HCT116 (cell line): ENCODE data around the gene G3BP1. TPM values are rescaled to one million over a fixed set of nuclear protein-coding genes. Genes with fewer than 3 reads are reported as not detected.

Source experiments
- ATAC-seq: fragments of 200-7000 bp; cut with Tn5 transposase; 2 replicates; pipeline ENCODE4 v1.9.1; 2020; ENCODE audit warnings: mild to moderate bottlenecking, moderate library complexity
- BruUV-seq: library from RNA; stranded (reverse); fragments of 400-500 nt; replicated peaks from 2 replicates; lab custom pipeline; 2021; lab: Mats Ljungman, UMichigan
- CTCF ChIA-PET: fragments of 300-600 bp; sonication (Branson Sonifier 250); formaldehyde crosslinking; loops from one replicate; lab custom pipeline; 2021; ENCODE audit warnings: antibody characterized with exemption; lab: Charles Lee
- POLR2A ChIA-PET: fragments of 300-600, 350-600 bp; sonication (Branson Sonifier 250); formaldehyde crosslinking; loops from one replicate; lab custom pipeline; 2021; ENCODE audit warnings: antibody characterized with exemption; lab: Charles Lee
- RAD21 ChIA-PET, 2 experiments: fragments of 300-600 bp; sonication (Branson Sonifier 250); formaldehyde crosslinking; loops; one replicate each; lab custom pipeline; 2023; ENCODE audit warnings: low total read pairs in 2 of 2; ENCODE audit not compliant: uncharacterized antibody in 2 of 2, unreplicated experiment in 2 of 2, low non-redundant PET in 1 of 2; lab: Charles Lee
- DNase-seq: peaks from one replicate; pipeline ENCODE4 v3.0.0-alpha.2; 2010; ENCODE audit warnings: low read depth, low spot score
- H2AFZ ChIP-seq: fragments of 200-600 bp; shearing (Covaris generic), sonication (generic); 2 replicates; pipeline ENCODE4 v1.6.1; 2017; ENCODE audit warnings: low read depth, mixed run types, mixed read lengths, antibody characterized with exemption, low read length; ENCODE audit not compliant: poor library complexity, severe bottlenecking
- H3K27ac ChIP-seq: 2 replicates; pipeline ENCODE4 v1.5.1; 2012; ENCODE audit warnings: low read depth, low read length
- H3K27me3 ChIP-seq: fragments of 200-600 bp; sonication (generic); 2 replicates; pipeline ENCODE4 v1.6.1; 2016; ENCODE audit warnings: mixed run types, low read length, mixed read lengths; ENCODE audit not compliant: insufficient read depth
- H3K36me3 ChIP-seq, 2 experiments: fragments of 200-500 bp in 1 of 2; fragments of 200-600 bp in 1 of 2; sonication (Bioruptor generic) in 1 of 2; sonication (generic) in 1 of 2; 2 replicates each; pipeline versions ENCODE4 v1.5.1 to v1.6.1; 2014 to 2016; ENCODE audit warnings: low read length in 2 of 2, inconsistent platforms in 1 of 2, mixed read lengths in 1 of 2, mixed run types in 1 of 2; ENCODE audit not compliant: insufficient read depth in 2 of 2, control insufficient read depth in 1 of 2
- H3K4me1 ChIP-seq, 2 experiments: fragments of 200-600 bp in 1 of 2; sonication (generic) in 1 of 2; 2 replicates each; pipeline versions ENCODE4 v1.5.1 to v1.6.1; 2012 to 2017; ENCODE audit warnings: low read length in 2 of 2, inconsistent platforms in 1 of 2, mild to moderate bottlenecking in 1 of 2, mixed read lengths in 1 of 2, mixed run types in 1 of 2, moderate library complexity in 1 of 2; ENCODE audit not compliant: insufficient read depth in 2 of 2, control insufficient read depth in 1 of 2
- H3K4me2 ChIP-seq: fragments of 200-600 bp; sonication (generic); 2 replicates; pipeline ENCODE4 v1.6.1; 2017; ENCODE audit warnings: mixed run types, low read length, mixed read lengths
- H3K4me3 ChIP-seq, 2 experiments: fragments of 200-600 bp in 1 of 2; sonication (generic) in 1 of 2; replicated peaks in 1 of 2; 2 replicates each; pipeline ENCODE4 v1.5.1; 2011 to 2016; ENCODE audit warnings: low read length in 2 of 2, control low read depth in 1 of 2, low read depth in 1 of 2, mild to moderate bottlenecking in 1 of 2, mixed read lengths in 1 of 2, mixed run types in 1 of 2
- H3K79me2 ChIP-seq: fragments of 200-600 bp; sonication (generic); 2 replicates; pipeline ENCODE4 v1.6.1; 2017; ENCODE audit warnings: mild to moderate bottlenecking, mixed run types, low read length, moderate library complexity, mixed read lengths; ENCODE audit not compliant: insufficient read depth
- H3K9ac ChIP-seq: fragments of 200-600 bp; sonication (generic); 2 replicates; pipeline ENCODE4 v1.6.1; 2016; ENCODE audit warnings: low read length, mixed read lengths
- H3K9me2 ChIP-seq: fragments of 200-600 bp; sonication (generic), shearing (Covaris generic); 2 replicates; pipeline ENCODE4 v1.6.1; 2017; ENCODE audit warnings: mixed run types, mild to moderate bottlenecking, moderate library complexity; ENCODE audit not compliant: insufficient read depth
- H3K9me3 ChIP-seq, 2 experiments: fragments of 200-500 bp in 1 of 2; fragments of 200-600 bp in 1 of 2; sonication (Bioruptor generic) in 1 of 2; sonication (generic) in 1 of 2; 2 replicates each; pipeline ENCODE4 v1.6.1; 2014 to 2017; ENCODE audit warnings: low read length in 2 of 2, mixed read lengths in 2 of 2, inconsistent platforms in 1 of 2, low read depth in 1 of 2, mild to moderate bottlenecking in 1 of 2, mixed run types in 1 of 2, moderate library complexity in 1 of 2; ENCODE audit not compliant: control insufficient read depth in 1 of 2, insufficient read depth in 1 of 2
- H4K20me1 ChIP-seq: fragments of 200-600 bp; sonication (generic), shearing (Covaris generic); 2 replicates; pipeline ENCODE4 v1.6.1; 2017; ENCODE audit warnings: mixed run types, mild to moderate bottlenecking, moderate library complexity; ENCODE audit not compliant: insufficient read depth
- CBX3 ChIP-seq: IDR thresholded peaks from 2 replicates; pipeline ENCODE4 v1.6.1; 2012; ENCODE audit warnings: low read depth
- CEBPB ChIP-seq: IDR thresholded peaks from 2 replicates; pipeline ENCODE4 v1.6.1; 2012; ENCODE audit warnings: low read depth
- EGR1 ChIP-seq: IDR thresholded peaks from 2 replicates; pipeline ENCODE4 v1.6.1; 2012; ENCODE audit warnings: low read depth
- ELF1 ChIP-seq: IDR thresholded peaks from 2 replicates; pipeline ENCODE4 v1.6.1; 2012; ENCODE audit warnings: low read depth, borderline replicate concordance
- EZH2phosphoT487 ChIP-seq: fragments of 200-600 bp; IDR thresholded peaks from 2 replicates; pipeline ENCODE4 v1.6.1; 2018; ENCODE audit warnings: antibody characterized with exemption, borderline replicate concordance
- FOSL1 ChIP-seq: IDR thresholded peaks from 2 replicates; pipeline ENCODE4 v1.6.1; 2012; ENCODE audit warnings: low read depth
- JUND ChIP-seq: IDR thresholded peaks from 2 replicates; pipeline ENCODE4 v1.6.1; 2012
- POLR2A ChIP-seq: IDR thresholded peaks from 2 replicates; pipeline ENCODE4 v1.7.0; 2011; ENCODE audit warnings: borderline replicate concordance; ENCODE audit not compliant: insufficient read depth, insufficient read length; ENCODE audit errors: extremely low read depth
- TCF7L2 ChIP-seq: IDR thresholded peaks from 2 replicates; pipeline ENCODE4 v1.7.0; 2011; ENCODE audit warnings: borderline replicate concordance, inconsistent platforms; ENCODE audit not compliant: insufficient read depth, insufficient read length; ENCODE audit errors: extremely low read depth
- YY1 ChIP-seq: IDR thresholded peaks from 2 replicates; pipeline ENCODE4 v1.6.1; 2011; ENCODE audit warnings: low read length, low read depth, moderate library complexity, mild to moderate bottlenecking; ENCODE audit not compliant: insufficient replicate concordance; ENCODE audit errors: extremely low read depth
- ZFX ChIP-seq: fragments of 450-650 bp; IDR thresholded peaks from 2 replicates; pipeline ENCODE4 v1.6.1; 2017
- ZNF274 ChIP-seq: fragments of 200-500 bp; sonication (Bioruptor generic); IDR thresholded peaks from 2 replicates; pipeline ENCODE4 v1.6.1; 2014; ENCODE audit warnings: mild to moderate bottlenecking, low read depth, low read length, inconsistent platforms
- intact Hi-C: fragments of 100-400 bp; cut with micrococcal nuclease; formaldehyde crosslinking; loops from 2 replicates; pipeline ENCODE4 v1.10.0; 2022
- total RNA-seq: library from RNA; stranded (reverse); gene quantifications from one replicate; pipeline ENCODE4 v1.2.1, GENCODE V29; 2021; ENCODE audit not compliant: unreplicated experiment
- TF ChIP-seq, protein P1 (sequence below): IDR thresholded peaks from 2 replicates; pipeline ENCODE4 v1.6.1; 2011; ENCODE audit warnings: mild to moderate bottlenecking, low read length, moderate library complexity; ENCODE audit not compliant: insufficient replicate concordance; ENCODE audit errors: extremely low read depth
- TF ChIP-seq, protein P2 (sequence below), 3 experiments: fragments of 200-600 bp in 1 of 3; sonication (generic) in 1 of 3; IDR thresholded peaks in 2 of 3; conservative IDR thresholded peaks in 1 of 3; 2 replicates each; pipeline ENCODE4 v1.5.1; 2012 to 2017; ENCODE audit warnings: low read depth in 2 of 3, low read length in 2 of 3, antibody characterized with exemption in 1 of 3, borderline replicate concordance in 1 of 3, control low read depth in 1 of 3, mild to moderate bottlenecking in 1 of 3, mixed read lengths in 1 of 3, mixed run types in 1 of 3, moderate library complexity in 1 of 3; ENCODE audit not compliant: insufficient read depth in 1 of 3
- TF ChIP-seq, protein P3 (sequence below): IDR thresholded peaks from 2 replicates; pipeline ENCODE4 v1.6.1; 2012

G3BP1 gene
- total RNA-seq, 1 experiment from 2014 or later = 296 TPM

DNA sequence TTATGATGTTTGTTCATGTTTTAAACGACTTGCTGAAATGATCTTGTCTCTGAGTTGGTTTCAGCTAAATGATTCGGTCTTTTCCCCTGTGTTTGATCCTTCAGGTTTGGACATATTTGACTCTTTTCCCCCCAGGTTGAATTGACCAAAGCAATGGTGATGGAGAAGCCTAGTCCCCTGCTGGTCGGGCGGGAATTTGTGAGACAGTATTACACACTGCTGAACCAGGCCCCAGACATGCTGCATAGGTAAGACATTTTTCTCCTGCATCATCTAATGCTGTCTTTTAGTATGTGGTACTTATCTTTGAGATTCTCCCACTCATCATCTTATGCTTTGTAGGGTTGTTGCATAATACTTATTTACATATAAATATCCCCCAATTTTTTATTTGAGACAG is 14.7 kb downstream of the G3BP1 start (continued):
- no peak for TF ChIP-seq TCF7L2
- TF ChIP-seq CEBPB = no peak
- TF ChIP-seq ELF1 = no peak

- ChIA-PET CTCF (no interaction called here), RAD21 (no interaction called here), POLR2A (interaction anchor here (1.5 kb wide), 1 partner anchor 16 kb away, joined by 5 read pairs; the partner anchor contains the start of gene G3BP1)
- DNase-seq (no peak), ATAC-seq (no peak)
- Histone ChIP-seq H3K4me3 (no peak overlapping the region), H3K9ac (no peak overlapping the region), H3K4me2 (no peak overlapping the region), H4K20me1 (peaks cover 67% of the 10 kb centered on the region), H2AFZ (no peak overlapping the region), H3K79me2 (peaks cover 100% of the 10 kb centered on the region), H3K9me3 (no peaks in the 10 kb centered on the region), H3K27me3 (no peaks in the 10 kb centered on the region), H3K9me2 (no peaks in the 10 kb centered on the region), H3K36me3 (peaks cover 38 to 42% of the 10 kb centered on the region in 2 experiments), H3K27ac (no peak overlapping the region), H3K4me1 (no peaks in the 10 kb centered on the region)
- intact Hi-C loops = no loop called here
- no TSS peak for BruUV-seq
- TF ChIP-seq YY1 (no peak), POLR2A (no peak), CEBPB (no peak), CBX3 (no peak), TCF7L2 (no peak), ZFX (no peak), EGR1 (no peak), ELF1 (no peak), ZNF274 (no peak), JUND (no peak), FOSL1 (no peak), EZH2phosphoT487 (no peak)
- TF ChIP-seq, protein P1, sequence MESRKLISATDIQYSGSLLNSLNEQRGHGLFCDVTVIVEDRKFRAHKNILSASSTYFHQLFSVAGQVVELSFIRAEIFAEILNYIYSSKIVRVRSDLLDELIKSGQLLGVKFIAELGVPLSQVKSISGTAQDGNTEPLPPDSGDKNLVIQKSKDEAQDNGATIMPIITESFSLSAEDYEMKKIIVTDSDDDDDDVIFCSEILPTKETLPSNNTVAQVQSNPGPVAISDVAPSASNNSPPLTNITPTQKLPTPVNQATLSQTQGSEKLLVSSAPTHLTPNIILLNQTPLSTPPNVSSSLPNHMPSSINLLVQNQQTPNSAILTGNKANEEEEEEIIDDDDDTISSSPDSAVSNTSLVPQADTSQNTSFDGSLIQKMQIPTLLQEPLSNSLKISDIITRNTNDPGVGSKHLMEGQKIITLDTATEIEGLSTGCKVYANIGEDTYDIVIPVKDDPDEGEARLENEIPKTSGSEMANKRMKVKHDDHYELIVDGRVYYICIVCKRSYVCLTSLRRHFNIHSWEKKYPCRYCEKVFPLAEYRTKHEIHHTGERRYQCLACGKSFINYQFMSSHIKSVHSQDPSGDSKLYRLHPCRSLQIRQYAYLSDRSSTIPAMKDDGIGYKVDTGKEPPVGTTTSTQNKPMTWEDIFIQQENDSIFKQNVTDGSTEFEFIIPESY = no peak
- TF ChIP-seq, protein P2, sequence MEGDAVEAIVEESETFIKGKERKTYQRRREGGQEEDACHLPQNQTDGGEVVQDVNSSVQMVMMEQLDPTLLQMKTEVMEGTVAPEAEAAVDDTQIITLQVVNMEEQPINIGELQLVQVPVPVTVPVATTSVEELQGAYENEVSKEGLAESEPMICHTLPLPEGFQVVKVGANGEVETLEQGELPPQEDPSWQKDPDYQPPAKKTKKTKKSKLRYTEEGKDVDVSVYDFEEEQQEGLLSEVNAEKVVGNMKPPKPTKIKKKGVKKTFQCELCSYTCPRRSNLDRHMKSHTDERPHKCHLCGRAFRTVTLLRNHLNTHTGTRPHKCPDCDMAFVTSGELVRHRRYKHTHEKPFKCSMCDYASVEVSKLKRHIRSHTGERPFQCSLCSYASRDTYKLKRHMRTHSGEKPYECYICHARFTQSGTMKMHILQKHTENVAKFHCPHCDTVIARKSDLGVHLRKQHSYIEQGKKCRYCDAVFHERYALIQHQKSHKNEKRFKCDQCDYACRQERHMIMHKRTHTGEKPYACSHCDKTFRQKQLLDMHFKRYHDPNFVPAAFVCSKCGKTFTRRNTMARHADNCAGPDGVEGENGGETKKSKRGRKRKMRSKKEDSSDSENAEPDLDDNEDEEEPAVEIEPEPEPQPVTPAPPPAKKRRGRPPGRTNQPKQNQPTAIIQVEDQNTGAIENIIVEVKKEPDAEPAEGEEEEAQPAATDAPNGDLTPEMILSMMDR (IDR thresholded peaks at IDR 0.05 in 2 of 3, conservative IDR thresholded peaks at IDR 0.05 in 1 of 3; ENCODE audit: borderline replicate concordance in 1 of 3, insufficient read depth in 1 of 3, low read depth in 2 of 3, low read length in 2 of 3) = no peak
- TF ChIP-seq, protein P3, sequence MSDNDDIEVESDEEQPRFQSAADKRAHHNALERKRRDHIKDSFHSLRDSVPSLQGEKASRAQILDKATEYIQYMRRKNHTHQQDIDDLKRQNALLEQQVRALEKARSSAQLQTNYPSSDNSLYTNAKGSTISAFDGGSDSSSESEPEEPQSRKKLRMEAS = no peak
Observed at GRCh38 chr5:151787817-151788216, 16.1 kb downstream of the G3BP1 start.
